Measurements from ENCODE around the gene LRRC74A. TPM values are rescaled to one million over a fixed set of nuclear protein-coding genes. Genes with fewer than 3 reads are reported as not detected.

Gene LRRC74A
- total RNA-seq, 4 donors from 2014 or later: not detected

DNA sequence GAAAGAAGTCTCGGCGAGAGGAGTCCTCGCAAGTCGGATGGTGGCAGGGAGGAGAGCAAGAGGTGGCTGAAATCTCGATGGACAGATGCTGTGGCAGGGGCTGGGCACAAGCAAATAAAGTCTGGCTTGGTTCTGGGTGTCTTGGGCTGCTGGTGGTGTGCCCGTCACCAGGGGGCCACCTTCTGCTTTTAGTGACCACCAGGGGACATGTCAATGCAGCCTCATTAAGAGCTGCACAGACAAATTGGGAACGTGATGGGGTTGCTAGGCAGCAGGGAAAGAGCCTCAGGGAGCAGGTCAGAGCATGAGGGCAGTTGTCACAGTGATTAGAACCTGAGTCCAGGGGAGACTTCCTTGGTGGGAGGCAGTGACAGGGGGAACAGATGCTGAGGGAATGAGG, 44.0 kb downstream of the LRRC74A start:
- 53 to 55% methylated on average over 7 of the region's 7 CpGs for WGBS, 2 donors
- no peak overlapping the region for H3K4me3 ChIP-seq (ENCODE audit: low read depth, poor library complexity, severe bottlenecking)
- TF ChIP-seq, protein P1, sequence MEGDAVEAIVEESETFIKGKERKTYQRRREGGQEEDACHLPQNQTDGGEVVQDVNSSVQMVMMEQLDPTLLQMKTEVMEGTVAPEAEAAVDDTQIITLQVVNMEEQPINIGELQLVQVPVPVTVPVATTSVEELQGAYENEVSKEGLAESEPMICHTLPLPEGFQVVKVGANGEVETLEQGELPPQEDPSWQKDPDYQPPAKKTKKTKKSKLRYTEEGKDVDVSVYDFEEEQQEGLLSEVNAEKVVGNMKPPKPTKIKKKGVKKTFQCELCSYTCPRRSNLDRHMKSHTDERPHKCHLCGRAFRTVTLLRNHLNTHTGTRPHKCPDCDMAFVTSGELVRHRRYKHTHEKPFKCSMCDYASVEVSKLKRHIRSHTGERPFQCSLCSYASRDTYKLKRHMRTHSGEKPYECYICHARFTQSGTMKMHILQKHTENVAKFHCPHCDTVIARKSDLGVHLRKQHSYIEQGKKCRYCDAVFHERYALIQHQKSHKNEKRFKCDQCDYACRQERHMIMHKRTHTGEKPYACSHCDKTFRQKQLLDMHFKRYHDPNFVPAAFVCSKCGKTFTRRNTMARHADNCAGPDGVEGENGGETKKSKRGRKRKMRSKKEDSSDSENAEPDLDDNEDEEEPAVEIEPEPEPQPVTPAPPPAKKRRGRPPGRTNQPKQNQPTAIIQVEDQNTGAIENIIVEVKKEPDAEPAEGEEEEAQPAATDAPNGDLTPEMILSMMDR (IDR thresholded peaks at IDR 0.05): no peak
- TF ChIP-seq POLR2A (IDR thresholded peaks at IDR 0.05): no peak
- no peak for DNase-seq (ENCODE audit: low spot score in 2 of 2)
- intact Hi-C loops (cut with DNase I; ENCODE audit: low total_unique reads): loop anchor here (10.0 kb wide), 1 partner anchor 435 kb away; no protein-coding TSS in a partner anchor

DNA sequence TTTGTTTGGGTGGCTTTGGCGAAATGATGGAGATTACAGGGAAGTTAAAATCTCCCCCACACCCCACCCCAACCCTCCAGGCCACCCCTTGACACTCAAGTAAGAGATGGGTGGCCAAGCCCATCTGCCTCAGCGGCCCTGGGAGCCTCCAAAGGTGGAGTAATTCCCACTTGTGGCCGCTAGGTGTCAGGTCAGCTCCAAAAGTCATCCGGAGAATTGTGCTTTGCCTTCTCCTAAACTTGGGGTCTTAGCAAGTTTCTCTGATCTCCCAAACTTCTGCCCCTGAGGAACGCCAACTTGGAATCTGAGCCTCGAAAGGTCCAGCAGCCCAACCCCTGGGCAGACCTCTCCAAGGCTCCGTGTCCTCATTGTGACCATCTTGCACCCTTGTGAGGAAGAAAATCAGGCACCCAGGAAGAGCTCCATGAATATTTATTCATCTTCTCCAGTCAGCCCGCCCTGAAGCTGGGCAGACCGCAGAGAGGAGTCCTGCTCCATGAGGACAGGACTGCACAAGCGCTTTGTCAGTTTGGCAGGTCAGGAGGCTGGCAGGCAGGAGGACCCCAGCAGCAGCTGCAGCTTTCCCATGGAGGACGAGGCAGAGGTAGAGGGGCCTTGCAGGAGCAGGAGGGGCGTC, 46.7 kb downstream of the LRRC74A start:
- no peak for TF ChIP-seq POLR2A (IDR thresholded peaks at IDR 0.05)
- TF ChIP-seq, protein P1 (IDR thresholded peaks at IDR 0.05): peak in 1 of 3 donors; percentile 46
- H3K4me3 ChIP-seq (ENCODE audit: low read depth, poor library complexity, severe bottlenecking): no peak overlapping the region
- peak; percentile 50 to 92 for DNase-seq (ENCODE audit: low spot score in 2 of 2)
- intact Hi-C loops (cut with DNase I; ENCODE audit: low total_unique reads): loop anchor here (10.0 kb wide), 1 partner anchor 432 kb away; no protein-coding TSS in a partner anchor
- 24 to 27% methylated on average over 12 of the region's 12 CpGs for WGBS, 2 donors

DNA sequence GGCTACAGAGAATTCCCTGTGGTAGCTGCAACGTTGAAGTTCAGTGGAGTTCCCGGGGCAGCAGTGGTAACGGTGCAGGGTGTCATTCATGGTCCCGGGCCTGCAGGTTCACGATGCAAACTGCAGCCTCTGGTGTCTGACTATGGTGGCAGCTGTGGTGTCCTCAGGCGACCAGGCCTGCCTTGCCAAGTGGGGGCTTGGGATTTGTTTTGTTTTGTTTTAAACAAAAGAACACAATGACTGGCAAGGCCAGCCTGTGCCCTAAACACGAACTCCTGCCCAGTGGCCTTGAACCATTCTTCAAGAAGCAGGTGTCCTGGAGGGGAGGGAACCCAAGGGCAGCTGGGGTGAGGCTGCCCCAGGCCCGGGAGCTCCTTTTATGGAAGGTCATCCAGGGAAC, 48.5 kb downstream of the LRRC74A start:
- no peak for DNase-seq (ENCODE audit: low spot score in 2 of 2)
- intact Hi-C loops (cut with DNase I; ENCODE audit: low total_unique reads): loop anchor here (10.0 kb wide), 1 partner anchor 430 kb away; no protein-coding TSS in a partner anchor

DNA sequence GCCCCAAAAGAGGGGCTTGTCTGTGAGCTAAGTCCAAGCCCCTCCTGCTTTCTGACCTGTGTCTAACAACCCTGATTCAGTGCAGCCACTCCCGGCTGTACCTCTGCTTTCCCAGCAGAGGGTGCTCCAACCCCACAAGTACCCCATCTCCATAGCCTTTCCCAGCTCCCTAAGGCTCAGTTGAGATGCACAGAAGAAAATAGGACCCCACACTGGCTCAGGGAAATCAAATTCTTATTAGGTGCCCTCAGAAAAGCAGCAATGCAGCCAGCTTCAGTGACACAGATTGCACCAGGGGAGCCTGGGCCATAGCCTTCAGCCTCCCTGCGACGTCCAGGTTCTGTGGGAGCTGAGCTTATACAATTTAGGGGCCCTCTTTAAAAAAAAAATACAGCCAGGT, 49.9 kb downstream of the LRRC74A start:
- TF ChIP-seq, protein P1 (IDR thresholded peaks at IDR 0.05): peak in 1 of 3 donors; percentile 92
- no peak for TF ChIP-seq POLR2A (IDR thresholded peaks at IDR 0.05)
- DNase-seq (ENCODE audit: low spot score in 2 of 2): peak in 1 of 2 donors; percentile 56
- intact Hi-C loops (cut with DNase I; ENCODE audit: low total_unique reads): loop anchor here (1.0 to 10.0 kb wide), 2 partner anchors 192 to 429 kb away; no protein-coding TSS in a partner anchor
- 62% methylated on average over 3 of the region's 3 CpGs for WGBS, 2 donors
- H3K4me3 ChIP-seq (ENCODE audit: low read depth, poor library complexity, severe bottlenecking): no peak overlapping the region

More for the DNA sequence above, 48.5 kb downstream of the LRRC74A start:
- TF ChIP-seq POLR2A (IDR thresholded peaks at IDR 0.05): no peak
- TF ChIP-seq, protein P1 (IDR thresholded peaks at IDR 0.05): no peak
- 74 to 83% methylated on average over 8 of the region's 8 CpGs for WGBS, 2 donors
- no peak overlapping the region for H3K4me3 ChIP-seq (ENCODE audit: low read depth, poor library complexity, severe bottlenecking)

DNA sequence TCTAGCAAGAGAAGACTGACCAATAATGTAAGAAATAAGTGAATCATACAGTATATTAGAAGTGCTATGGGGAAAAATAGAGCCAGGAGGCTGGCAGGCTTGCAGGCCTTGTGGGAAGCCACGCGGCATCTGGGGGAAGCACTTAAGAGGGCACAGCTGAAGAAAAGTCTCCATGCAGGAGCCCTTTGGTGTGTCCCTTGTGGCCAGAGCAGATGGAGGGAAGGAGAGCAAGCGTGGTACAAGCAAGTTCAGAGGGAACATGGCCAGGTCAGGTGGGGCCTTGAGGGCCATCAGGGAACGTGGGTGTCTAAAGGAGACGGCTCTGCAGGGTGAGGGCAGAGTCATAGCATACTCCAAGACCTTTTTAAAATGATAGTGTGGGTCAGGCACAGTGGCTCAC, 51.7 kb downstream of the LRRC74A start:
- TF ChIP-seq, protein P1 (IDR thresholded peaks at IDR 0.05): no peak
- TF ChIP-seq POLR2A (IDR thresholded peaks at IDR 0.05): no peak
- no peak for DNase-seq (ENCODE audit: low spot score in 2 of 2)
- intact Hi-C loops (cut with DNase I; ENCODE audit: low total_unique reads): loop anchor here (10.0 kb wide), 1 partner anchor 427 kb away; no protein-coding TSS in a partner anchor
- WGBS, 2 donors: 89 to 92% methylated on average over 5 of the region's 5 CpGs
- H3K4me3 ChIP-seq (ENCODE audit: low read depth, poor library complexity, severe bottlenecking): no peak overlapping the region

Data from lower leg skin (tissue), 4 donors.